GM19240 (cell line): ENCODE measurements around the gene DDX1.

Source experiments
- DNase-seq: peaks from one replicate; pipeline ENCODE4 v3.0.0; 2011; ENCODE audit warnings: low spot score; ENCODE audit not compliant: insufficient read length

Gene DDX1

GRCh38 chr2:15662026-15662425 lies 70.4 kb downstream of the DDX1 start:
- DNase-seq: no peak

GRCh38 chr2:15662579-15662978 lies 70.9 kb downstream of the DDX1 start:
- DNase-seq: no peak

DNA sequence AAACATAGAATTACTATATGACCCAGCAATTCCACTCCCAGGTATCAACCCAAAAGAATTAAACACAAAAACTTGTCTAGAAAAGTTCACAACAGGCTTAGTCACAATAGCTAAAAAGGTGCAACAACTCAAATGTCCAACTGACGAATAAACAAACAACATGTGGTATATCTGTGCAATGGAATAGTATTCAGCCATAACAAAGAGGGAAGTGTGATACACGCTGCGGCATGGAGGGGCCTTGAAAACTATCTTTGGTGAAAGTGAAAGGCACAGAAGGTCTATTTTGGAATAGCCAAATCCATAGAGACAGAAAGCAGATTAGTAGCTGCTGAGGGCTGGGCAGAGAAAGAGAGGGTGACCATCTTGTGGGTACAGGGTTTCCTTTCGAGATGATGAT lies 72.1 kb downstream of the DDX1 start:
- DNase-seq: no peak

DNA sequence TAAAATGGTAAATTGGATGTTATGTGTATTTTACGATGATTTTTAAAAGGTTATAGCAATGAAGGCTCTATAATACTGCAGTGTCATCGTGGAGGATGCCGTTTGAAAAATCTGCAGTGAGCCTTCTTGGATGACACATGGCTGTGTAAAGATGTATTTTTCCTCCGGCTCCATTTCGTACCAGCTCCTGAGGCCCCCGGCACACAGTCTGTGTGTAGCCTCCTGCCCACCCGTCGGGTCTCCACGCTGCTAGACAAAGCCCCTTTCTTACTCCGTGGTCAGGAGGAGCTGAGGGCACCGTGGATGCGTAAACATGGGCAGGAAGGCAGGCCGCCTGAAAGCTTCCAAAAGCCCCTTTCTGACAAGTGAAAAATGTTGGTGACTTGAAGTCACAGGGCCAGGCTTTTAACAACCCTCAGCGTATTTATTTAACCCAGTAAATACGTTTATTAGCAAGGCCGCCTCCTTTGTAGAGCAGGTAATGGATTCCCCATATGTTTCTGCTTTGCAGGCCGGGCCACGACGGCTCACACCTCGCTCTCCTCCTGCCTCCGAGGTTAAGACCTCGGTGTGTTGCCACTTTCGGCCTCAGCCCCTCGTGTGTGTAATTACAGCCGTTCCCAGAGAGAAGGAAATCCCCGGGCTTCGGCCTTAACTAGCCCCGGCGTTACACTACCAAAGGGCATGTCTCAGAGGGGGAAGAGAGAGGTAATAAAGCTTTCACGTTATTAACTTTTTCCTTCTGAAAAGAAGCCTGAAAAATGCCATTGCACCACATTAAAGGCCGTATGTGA lies 72.8 kb downstream of the DDX1 start:
- no peak for DNase-seq

GRCh38 chr2:15665067-15665942 lies 73.6 kb downstream of the DDX1 start:
- no peak for DNase-seq

- DNase-seq: no peak
These were observed 74.3 kb downstream of the DDX1 start for GRCh38 chr2:15665943-15666460.

- DNase-seq: no peak
These were observed 75.5 kb downstream of the DDX1 start for GRCh38 chr2:15666861-15667808.

DNA sequence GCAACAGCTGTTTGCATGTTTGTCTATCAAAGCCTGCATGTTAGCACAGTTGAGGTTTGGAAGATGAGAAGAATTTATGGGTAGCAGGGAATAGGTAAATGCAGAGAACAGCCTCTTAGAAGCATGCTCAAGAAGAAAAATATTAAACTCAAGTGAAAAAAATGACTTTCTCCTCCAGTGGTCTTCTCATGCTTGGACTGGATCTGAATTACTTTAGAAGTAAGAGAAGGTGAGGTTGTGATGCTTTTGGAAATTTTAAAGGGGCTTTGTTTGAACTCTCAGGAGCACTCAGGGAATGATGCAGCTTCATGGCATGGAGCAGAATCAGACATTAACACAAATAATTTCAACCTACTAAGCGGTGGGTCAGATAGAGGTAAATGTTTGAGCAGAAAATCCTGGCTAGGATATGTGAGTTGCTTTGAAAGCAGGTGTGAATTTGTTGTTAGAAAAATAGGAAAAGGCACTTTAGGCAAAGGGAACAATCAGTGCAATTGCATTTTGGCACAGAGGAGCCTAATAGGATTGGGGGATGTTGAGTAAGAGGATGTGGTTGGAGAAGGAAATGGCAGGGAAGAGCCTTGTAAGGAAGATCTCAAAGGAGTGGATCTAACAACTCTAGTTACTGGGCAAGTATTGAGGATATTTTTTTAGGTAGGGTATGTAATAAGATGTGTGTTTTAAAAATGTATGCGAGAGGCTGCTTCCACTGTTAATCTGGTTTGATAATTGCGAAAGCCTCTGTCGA lies 76.3 kb downstream of the DDX1 start:
- DNase-seq: no peak

DNA sequence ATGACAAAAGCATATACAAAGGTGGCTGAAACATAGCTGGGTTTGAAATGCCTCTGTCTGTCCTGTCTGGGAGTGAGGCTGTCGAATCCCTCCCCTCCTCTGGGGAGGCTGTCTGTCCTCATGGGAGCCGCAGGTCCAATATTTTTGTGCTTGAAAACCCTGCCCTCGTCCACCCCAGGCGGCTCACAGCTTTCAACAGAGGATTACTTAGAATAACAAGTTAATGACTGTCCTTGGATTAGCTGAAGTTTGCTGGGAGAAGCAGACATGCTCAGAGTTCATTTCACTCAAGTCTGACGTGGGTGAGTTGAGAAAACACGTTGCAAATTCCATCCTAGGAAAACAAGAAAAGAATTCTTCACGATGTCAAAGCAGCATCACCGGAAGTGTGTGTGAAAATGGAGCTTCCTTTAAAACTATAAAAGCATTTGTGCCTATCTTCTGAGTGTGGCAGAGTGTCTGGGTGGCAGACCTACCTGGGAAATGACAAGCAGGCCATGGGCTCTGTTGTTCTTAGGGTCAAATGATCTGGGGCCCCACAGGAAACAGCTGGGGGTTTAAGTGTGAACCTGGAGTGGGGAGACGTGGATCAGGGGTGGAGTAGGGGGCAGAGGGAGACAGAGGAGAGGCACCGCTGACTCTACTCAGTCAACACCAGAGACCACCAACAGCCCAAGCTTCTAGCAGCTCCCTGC lies 77.1 kb downstream of the DDX1 start:
- no peak for DNase-seq

DNA sequence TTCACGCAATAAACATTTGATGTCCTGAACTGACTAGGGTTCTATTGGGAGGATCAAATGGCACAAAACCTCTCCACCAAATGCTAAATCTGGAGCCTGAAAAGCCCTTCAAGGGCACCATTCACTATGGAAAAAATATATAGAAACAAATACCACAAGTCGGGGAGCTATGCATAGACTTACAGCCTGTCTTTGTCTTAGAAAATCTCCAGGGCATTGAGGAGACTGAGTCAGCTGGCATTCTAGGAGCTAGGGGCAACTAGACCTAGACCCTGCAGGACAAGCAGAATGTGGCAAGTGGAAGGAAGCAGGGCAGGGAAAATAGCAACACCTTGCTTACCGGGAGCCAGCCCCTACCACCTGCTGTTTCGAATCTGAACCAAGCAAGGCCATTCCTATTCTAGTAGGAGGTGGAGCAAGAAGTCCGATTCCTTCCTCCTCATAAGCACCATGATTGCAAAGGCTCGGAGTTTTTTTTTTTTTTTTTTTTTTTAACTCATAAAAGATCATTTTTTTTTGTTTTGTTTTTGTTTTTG lies 77.8 kb downstream of the DDX1 start:
- no peak for DNase-seq

DNA sequence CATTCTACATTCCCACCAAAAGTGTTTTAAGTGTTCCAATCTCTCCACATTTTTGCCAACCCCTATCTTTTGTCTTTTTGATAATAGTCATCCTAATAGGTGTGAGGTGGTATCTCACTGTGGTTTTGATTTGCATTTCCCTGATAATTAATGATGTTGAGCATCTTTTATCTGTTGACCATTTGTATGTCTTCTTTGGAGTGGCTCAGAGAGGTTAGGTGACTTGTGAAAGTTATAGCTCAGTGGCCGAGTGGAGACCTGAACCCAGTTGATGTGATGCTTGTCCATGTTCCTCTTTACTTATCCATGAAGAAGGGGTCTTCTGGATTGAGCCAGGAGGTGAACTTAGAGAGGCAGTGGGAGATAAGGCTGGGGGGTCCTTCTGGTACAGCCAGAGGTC lies 78.8 kb downstream of the DDX1 start:
- no peak for DNase-seq

- DNase-seq: no peak
These were observed 79.3 kb downstream of the DDX1 start for GRCh38 chr2:15670981-15671380.

DNA sequence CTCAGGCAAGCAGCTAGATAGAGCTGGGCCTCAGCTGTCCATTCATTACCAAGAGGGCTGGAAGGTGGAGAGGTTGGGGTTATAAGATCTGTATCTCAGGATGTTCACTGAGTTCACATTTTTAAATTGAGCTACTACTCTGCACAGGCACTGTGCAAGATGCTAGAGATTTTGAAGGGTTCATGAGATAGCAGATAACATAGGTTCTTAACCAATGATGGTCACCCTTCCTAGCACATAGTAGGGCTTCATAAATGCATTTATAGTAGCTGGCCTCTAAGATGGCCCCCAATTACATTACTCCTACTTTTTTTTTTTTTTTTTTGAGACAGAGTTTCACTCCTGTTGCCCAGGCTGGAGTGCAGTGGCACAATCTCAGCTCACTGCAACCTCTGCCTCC lies 79.7 kb downstream of the DDX1 start:
- DNase-seq: no peak

DNA sequence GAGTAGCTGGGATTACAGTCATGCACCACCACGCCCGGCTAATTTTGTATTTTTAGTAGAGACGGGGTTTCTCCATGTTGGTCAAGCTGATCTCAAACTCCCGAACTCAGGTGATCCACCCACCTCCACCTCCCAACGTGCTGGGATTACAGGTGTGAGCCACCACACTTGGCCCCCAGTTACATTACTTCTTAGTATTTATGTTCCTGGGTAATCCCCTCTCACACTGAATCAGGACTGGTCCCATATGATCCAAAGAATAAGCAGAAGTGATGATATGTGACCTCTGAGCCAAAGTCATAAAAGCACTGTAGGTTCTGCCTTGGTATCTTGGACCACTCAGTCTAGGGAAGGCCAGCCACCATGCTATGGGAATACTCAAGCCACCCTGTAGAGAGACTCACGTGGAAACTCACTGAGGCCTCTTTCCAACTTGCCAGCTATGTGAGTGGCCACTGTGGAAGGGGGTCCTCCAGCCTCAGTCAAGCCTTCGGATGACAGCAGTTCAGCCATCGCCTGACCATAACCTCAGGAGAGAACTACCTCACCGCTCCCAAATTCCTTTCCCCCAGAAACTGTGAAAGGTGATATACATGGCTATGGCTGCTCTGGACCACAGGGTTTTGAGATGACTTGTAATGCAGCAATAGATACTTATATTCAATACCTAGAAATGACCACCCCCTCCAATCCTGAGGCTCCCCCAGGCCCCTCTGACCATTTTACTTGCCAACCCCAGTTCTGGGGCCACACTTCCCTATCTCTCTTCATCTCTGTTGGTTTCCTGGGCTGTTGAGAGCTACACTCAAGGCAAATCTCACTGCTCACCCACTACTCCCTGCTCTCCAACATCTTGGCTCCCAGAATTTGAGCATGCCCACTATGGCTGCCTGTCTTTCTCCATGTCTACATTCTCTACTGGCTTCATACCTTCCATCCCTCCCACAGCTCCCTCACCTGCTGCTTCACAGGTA lies 80.5 kb downstream of the DDX1 start:
- no peak for DNase-seq

DNA sequence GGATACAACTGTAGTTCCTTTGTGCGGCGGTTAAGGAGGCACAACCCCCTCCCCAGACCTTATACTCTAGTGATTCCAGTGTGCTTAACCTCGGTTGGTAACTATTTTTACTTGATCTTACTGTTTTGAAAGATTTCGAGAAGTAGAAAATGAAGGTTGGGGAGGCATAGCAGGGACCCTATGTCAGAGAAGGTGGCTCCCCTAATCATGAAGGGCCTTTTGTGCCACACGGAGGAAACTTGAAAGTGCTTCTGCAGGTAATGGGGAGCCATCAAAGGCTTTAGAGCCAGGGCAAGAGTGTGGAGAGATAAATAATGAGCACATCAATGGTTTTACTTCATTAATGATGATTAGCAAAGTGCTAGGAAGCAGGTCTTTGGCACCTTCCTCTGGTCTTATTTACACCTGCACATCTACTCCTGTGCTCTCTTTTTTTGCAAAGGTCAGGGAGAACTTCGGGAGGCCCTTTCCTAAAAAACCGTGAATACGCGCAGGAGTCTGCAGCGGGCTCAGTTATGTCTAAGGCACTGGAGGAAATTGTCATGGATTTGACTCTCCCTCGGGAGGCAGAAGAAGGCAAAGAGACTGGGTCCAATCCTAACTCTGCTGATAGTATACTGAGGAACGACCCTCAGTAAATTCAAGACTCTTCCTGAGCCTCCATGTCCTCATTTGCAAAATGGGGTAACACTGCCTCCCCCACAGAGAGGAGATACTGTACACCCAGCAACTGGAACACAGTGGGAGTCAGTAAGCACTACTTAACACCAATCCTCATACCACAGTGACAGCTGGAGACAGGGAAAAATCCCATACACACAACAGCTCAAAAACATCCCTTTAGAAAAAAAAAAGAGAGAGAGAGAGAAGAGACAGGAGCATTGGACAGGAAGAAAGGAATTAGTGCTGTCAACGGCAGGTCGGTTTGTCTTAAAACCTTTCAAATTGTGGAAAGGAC lies 81.6 kb downstream of the DDX1 start:
- DNase-seq: no peak

DNA sequence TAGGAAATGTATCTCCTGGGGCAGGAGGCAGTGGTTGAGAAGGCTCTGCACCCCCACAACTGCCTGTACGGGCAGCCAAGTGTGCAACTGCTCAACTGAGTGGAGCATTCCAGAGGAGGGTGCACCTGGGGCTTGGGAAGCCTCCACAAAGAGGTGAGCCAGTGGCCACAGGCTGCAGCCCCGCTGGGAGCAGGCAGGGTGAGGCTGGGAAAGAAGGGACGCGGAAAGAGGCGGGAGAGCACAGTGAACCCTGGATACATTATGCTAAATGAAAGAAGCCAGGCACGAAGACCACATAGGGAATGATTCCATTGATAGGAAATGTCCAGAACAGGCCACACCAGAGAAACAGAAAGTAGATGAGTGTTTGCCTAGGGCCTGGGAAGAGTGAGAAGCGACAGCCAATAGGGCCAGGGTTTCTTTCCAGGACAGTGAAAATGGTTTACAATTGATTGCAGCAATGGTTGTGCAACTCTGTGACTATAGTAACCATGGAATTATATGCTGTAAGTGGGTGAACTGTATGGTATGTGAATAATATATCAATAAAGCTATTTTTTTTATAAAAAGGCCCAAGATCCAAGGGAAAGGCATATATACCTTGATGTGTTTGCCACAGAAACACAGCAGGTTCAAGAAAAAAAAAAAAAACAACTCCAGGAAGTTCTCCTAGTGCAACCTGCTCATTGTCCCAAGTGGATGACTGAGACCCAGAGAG lies 82.4 kb downstream of the DDX1 start:
- no peak for DNase-seq
